ENCODE data around the gene NPHS2.

NPHS2 gene

DNA sequence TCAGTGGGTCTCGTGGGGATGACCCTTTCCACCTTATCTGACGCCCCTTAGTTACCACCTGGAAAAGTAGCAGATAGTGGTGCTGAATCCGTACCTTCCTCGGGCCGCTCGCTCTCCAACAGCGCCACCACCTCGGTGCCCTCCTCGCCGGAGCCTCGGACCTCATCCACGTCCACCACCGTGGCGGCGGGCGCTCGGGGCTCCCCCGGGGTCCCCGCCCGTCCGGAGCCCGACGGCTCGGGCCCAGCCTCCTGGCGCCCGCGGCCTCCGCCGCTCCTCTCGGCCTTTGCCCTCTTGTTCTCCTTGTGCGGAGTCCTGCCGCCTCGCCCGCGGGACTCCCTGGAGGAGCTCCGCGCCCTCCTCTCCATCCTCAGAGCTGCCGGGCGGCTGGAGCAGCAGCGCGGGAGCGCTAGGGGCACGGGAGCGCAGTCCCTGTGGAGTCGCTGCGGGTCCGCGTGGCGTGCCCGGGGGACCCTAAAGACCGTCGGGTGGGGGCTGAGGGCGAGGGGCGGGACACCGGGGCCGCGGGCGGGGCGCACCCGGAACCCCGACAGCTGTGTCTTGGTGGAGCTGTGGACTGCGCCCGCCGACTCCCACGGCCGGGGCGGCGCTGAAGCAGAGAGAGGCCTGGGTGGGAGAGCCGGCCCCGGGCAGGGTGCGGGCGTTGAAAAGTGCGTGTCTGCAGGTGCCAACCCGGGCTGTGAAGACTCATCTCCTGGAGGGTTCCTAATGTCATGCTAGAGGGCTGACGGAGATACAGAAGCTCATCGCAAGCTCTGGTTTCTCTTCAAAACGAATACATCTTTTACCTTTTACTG lies at the start of gene NPHS2:
TSS of gene NPHS2 (minus strand) at position 452 of the 818 bp plus-strand sequence. CDS start at position 368, 84 bp downstream.
- DNase-seq: no peak

DNA sequence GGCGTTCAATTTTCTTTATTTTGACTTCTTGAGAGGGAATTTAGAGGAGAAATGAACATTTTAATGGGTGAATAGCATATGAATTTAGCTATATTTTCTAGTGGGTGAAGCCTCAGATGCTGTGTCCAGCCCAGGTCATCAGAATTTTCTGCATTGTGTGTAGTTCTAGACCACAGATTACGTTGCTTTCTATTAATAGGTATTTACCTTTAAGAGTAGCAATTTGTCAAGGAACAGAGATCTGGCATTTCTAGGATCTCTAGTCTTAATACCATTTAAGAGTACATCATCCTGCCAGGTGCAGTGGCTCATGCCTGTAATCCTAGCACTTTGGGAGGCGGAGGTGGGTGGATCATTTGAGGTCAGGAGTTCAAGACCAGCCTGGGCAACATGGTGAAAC lies 36.6 kb upstream of the NPHS2 start:
- DNase-seq: no peak

DNA sequence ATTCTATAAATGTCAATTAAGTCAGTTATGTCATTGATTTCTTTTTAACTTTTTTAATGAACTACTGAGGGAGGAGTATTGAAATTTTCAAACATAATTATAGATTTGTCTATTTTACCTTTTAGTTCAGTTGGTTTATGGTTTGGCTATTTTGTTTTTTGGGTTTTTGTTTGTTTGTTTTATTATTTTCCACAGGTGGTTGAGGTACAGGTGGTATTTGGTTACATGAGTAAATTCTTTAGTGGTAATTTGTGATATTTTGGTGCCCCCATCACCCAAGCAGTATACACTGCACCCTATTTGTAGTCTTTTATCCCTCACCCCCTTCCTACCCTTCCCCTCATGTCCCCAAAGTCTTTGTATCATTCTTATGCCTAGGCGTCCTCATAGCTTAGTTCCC lies 25.3 kb upstream of the NPHS2 start:
- DNase-seq: no peak

DNA sequence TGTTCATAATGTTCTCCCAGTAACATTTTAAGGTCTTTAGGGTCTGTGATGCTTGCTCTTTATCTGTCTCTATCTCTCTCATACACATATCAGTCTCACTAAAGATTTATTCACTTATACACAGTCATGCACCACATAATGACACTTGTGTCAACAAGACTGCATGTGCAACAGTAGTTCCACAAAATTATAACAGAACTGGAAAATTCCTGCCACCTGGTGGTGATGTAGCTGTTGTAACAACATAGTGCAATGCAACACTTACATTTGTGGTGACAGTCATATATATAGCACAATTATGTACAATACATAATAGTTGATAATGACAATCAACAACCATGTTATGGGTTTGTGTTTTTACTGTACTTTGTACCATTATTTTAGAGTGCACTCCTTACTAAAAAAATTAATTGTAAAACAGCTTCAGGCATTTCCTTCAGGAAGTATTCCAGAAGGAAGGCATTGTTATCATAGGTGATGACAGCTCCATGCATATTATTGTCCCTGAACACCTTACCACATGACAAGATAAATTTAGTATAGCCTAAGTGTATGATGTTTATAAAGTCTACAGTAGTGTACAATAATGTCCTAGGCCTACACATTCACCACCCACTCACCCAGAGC lies 24.0 kb upstream of the NPHS2 start:
- peak; percentile 22 for DNase-seq

DNA sequence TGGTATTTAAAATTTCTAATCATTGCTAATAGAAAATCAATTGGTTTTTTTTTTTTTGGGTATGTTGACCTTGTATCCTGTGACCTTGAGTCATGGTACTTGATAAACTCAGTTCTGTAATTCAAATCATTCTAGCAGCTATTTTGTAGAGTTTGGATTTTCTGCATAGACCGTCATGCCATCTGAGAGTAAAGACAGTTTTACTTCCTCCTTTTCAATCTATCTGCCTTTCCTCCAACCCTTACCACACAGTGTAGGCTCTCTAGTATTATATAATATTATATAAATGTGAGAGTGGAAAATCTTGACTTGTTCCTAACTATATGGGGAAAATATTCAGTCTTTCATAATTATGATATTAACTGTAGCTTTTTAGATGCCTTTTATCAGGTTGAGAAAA lies 22.9 kb upstream of the NPHS2 start:
- DNase-seq: no peak

DNA sequence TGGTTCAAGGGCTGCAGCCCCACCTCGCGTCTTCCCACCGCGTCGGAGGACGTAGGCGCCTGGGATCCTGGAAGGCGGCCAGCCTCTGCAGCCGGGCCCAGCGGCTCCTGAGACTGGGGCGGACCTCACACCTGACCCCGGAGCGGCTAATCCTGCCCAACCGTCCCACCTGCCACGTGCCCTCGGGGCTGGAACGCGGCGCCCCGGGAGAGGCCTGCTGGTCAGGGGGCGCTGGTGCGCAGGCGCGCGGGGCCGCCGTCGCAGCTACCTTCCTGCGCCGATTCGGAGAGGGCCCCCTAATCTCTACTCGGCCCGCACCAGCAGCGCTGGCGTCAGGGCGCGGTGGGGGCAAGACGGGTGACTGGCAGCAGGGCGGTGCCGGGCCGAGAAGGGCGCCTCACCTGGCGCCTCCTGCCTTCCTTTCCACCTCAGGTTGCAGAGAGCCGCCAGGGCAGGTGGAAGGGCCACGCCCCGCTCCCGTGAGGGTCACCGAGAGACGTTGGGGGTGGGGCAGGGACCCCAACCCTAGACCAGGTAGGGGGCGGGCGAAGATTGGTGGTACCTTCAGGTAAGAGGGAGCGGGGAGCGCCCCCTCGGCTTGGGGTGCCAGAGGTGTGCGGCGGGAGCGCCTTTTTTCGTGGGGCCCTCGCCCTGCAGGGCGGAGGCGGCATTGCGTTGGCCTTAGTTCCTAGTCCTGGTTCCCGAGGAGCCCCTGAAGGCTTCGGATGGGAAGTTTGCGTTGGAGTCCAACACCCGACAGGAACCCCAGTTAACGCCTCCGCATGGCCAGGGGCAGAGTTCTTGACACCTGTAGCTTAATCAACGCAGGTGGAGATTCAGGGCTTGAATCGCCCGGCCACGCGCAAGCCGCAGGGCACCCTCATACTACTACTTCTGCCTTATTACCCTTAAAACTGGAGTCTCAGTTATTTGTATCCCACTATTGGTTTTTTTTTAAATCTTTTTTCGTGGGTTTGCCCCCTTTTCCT lies 16.1 kb upstream of the NPHS2 start, which contains the start of gene TDRD5:
TSS of gene TDRD5 (plus strand) at position 241 of the 989 bp plus-strand sequence. CDS start 784 bp downstream, outside the sequence.
- no peak for DNase-seq

DNA sequence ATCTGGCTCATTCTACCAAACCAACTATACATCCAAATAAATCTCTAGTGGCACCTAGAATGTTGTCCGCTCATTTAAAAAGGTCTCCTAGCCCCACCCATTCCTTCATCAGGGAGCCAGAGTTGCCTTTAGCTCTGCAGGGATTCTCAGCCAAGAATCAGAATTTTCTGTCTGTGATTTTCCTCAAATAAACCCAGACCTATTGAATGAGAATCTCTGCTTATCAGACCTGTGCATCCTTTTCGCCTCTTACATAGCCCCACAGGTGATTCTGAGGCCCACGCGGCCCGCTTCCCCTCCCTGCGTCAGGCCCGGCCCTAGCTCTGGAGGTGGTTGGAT lies 15.5 kb upstream of the NPHS2 start:
- DNase-seq: no peak

DNA sequence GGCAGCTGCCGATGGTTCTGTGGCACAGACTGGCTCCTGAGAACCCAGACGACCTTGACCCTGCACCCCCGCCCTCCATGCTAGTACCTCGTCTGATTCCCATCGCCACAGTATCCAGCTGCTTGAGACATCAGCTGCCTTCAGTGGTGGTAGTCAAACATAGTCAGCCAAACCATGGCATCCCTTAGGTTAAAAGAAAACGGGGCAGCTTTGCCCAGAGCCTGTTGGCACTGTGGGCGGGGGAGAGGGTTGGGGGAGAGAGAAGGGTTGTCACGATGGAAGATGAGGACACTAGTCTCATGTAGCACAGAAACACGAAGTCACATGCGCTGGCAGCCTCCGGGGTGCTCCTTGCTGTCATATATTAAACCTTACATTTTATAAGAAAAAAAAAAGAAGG lies 14.9 kb upstream of the NPHS2 start:
- DNase-seq: no peak

DNA sequence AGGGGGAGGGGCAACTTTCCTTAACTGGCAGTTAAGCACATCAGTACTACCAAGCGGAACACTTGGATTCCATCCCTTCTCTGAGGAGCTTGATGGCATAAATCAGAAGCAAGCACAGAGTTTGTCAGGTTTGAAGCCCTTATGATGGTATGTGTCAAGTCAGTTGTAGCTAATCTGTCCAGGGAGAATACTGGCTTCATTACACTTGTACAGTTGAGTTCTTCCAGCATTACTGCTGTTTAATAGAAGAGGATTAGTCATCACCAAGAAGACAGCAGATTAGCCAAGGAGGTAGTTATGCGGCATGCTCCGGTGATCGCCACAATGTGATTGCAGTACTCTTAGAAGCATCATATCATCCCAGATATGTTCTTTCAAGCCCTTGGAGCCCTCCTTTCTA lies 13.8 kb upstream of the NPHS2 start:
- DNase-seq: no peak

DNA sequence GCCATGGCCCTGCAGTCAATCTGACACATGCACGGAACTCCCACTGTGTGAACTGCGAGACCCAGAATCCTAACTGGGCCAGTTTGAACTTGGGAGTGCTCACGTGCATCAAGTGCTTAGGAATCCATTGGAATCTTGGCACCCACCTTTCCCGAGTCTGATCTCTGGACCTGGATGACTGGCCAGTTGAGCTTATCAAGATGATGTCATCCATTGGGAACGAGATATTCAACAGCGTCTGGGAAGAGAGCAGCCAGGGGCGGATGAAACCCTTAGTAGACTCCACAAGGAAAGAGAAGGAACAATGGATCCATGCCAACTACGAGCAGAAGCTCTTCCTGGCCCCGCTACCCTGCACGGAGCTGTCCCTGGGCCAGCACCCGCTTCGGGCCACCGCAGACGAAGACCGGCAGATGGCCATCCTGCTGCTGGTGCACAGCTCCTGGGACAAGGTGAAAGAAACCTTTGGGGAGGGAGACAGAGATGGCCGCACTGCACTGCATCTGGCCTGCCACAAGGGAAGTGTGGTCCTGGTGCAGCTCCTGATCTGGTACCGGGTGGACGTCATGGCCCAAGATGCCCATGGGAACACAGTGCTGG lies 12.8 kb upstream of the NPHS2 start:
- DNase-seq: no peak

DNA sequence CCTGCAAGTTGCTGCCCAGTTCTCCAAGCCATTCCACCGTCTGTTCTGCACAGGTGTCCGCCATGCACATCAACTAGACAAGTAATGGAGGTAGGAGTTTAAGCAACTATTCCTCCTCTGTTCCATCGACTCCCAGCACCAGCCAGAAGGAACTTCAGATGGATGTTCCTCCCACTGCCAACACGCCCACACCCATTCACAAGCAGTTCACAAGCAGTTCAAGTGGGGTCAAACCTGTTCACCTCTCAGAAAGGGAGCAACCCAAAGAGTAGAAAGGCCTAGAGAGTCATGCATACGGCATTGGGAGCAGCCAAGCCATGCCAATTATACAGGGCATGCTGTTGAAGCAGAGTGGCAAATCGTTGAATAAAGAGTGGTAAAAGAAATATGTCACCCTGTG lies 11.6 kb upstream of the NPHS2 start:
- no peak for DNase-seq

DNA sequence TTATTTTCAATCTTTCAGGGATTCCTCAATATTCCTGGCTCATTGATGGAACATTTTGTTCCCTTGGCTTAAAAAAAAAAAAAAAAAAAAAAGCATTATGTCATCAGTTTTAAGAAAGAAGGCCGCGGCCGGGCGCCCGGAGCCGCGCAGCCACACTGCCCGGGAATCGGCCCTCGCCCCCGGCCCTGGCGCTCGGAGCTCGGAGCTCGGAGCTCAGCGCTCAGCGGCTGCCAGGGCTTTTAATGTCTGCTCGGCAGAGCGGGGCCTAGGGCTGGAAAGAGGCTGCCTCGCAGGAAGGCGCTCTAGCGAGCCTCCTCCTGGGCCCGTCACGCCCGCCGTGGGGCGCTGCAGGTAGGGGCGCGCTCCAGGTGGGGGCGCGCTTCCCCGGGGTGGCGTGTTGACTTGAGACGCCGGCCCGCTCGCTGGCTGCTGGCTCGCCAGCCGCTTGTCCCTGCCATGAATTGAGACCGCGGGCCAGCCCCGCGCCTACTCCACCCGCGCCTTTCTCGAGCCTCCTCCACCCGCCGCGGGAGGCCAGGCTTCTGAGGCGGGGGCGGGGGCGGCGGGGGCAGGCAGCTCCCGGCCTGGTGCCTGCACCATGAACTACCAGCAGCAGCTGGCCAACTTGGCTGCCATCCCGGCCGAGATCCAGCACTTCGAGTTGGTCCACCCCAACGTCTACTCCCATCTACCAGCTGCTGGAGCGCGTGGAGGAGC lies 10.5 kb upstream of the NPHS2 start:
- DNase-seq: no peak

DNA sequence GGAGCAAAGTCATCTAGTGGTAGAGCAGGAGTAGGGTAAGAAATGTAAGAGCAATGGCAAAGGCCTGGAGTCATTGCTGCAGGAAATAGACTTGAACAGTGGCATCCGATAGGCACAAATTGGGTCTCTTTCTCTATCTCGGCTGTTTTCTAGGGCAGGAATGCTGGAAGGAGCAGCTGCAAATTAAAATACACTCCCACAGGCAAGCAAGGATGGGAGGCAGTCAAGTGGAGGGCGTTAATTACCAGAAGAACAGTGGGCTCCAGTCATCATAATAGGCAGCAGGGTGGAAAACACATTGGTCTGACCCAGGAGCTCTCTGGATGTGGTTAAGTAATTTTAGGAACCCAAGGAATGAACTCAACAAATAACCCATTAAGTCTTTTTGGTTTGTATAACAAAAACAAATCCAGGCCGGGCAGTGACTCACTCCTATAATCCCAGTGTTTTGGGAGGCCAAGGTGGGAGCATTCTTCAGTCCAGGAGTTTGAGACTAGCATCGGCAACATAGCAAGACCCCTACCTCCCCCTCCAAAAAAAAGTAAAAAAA lies 8.1 kb upstream of the NPHS2 start:
- no peak for DNase-seq

DNA sequence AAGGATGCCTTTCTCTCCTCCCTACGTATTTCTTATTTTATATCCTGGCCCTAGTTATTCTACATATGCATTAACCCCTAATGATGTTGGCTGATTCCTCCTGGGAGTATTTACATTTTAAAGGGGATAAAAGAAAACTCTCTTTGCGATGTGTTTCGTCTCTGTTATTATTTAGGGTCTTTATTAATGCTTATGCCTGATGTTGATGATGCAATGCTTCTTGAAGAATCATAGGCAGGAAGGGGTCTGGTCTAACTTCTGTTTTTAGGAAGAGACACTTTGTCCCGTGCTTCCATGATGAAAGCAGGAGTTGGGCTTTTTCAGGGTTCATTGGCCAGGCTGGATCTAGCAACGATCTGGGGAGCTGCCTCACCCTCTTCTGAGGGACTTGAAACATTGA lies 761 bp upstream of the NPHS2 start:
- no peak for DNase-seq

DNA sequence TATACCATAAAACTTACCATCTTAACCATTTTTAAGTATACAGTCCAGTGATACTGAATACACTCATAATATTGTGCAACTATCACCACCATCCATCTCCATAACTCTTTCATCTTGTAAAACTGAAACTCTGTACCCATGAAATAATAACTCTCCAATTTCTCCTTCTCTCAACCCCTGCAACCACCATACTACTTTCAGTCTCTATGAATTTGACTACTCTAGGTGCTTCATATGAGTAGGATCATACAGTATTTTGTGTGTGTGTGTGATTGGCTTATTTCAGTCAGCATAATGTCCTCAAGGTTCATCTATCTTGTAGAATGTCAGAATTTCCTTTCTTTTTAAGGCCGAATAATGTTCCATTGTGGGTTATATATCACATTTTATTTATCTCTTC lies 17.7 kb downstream of the NPHS2 start:
- DNase-seq: no peak

DNA sequence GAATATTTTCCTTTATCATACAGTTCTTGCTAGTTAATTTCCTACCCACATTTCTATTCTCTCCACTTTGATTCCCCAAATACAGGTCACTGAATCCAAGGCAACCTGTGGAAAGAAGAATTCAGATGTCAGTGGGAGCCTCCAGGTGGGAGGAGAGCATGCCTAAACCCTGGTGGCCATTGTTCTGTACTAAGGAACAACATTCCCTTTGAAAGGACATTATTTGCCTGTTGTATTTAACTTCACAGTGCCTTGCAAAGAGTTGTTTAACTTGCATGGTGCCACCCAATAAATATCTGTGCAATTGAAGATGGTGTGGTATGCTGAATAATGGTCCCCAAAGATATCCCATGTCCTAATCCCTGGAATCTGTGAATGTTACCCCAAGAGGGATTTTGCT lies 21.3 kb downstream of the NPHS2 start:
- no peak for DNase-seq

DNA sequence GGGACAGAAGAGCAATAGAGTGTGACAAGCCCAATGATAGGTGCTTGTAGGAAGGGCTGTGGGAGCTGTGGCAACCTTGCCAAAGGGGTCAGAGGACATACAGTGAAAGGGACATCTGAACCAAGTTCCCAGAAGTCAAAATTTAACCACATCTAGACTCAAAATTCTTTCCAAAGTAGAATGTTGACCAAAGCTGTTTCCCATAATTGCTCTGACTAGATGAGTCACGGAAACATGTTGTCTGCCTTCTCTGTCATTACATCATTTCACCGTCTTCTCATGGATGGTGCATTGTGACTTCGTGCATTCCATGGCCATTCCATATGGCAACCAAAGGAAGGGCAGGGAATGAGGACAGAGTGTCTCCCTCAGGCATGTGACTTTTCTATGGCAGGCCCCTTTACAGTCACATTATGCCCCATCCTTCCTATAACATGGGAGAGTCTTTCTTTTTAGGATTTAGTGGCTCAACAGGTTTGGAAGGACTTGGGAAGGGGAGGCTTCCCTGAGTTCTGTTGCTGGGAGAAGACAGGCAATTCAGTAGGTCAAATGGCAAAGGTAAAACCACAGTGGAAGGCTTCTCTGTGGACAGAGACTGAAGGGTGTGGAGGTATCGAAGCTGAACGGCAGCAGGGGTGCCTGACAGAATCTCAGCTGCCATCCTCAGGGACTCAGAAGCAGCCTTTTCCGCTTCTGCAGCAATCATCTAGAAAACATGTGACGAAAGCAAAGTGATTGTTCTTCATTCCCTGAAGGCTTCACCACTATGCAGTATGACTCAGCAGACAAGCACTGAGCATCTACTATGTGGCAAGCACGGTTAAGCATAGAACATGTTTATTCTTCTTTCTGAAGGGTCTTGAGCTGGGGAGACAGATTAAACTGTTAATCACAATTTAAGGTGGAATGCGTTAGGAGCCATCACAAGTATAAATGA lies 24.7 kb downstream of the NPHS2 start:
- no peak for DNase-seq

DNA sequence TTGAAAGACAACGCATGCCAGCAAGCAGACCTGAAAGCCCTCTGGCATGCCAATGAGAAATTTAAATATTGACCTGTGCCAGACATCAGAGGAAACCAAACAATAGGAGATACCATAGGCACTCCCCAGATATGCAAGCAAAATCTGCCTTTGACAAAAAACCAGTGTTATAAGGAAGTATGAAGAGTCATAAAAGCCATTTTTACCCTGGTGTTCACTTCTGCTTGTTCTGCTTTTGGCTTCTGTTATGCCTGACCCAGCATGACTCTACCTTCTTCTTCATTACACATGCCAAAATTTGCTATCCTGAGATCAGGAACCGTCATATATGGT lies 26.4 kb downstream of the NPHS2 start:
- no peak for DNase-seq

DNA sequence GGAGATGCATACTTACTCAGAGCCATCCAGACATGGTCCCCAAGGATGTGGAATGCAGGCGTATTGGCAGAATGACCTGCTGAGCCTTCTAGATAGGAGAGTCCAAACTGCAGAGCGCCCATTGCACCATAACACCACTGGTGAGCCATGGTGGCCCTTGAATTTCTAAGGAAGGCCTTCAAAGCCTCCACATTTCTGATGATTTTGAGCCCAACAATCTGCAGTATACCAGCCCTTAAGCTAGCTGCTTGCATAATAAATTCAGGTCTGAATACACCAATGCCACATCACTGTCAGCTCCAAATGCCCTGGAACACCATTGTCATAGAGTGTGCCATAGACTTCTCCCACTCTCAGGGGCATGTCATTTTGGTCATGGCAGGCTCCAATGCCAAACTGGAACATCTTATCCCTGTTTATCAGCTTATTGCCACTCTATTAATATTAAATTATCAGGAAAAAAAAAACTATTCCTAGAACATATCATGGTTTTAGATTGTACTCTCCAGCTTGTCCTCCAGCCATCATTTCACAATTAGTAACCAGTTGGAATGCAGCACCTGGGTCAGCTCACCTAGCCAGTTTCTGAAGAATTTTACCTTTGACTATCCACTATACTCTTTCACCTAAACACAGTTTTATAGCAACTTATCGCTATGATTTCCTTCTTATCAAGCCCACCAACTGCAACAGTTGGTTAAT lies 26.9 kb downstream of the NPHS2 start:
- DNase-seq: no peak

DNA sequence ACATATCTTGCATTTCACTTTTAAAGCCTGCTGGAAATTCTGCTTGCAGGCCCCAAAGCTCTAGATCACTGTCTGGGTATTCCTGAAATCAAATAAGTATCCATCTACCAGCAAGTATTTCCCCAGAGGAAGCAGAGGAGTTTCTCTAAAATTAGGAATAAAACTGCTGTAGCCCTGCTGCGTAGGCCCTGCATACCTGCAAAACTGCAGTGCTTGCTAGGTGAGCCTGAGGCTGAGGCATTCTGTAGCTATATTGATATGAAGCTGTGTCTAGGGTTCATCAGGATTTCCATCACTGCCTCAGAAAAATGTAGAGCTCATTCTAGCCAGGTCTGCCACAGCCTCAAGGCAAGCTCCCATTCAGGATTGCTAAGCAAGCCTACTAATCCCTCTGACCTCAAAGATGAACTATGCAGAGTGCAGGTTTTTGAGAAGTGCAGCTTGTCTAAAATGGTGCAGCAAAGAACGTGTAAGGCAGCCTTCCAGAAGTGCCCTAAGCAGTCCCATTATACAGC lies 28.7 kb downstream of the NPHS2 start:
- no peak for DNase-seq
